Upper lobe of right lung (tissue), 1 donor: ENCODE data around the gene TCHP. TPM values are rescaled to one million over a fixed set of nuclear protein-coding genes. Genes with fewer than 3 reads are reported as not detected.
"Not testable (repeated sequence)": the region's sequence is repeated elsewhere in the genome, so short reads cannot be mapped to it uniquely, and the experiment has no call there.

Experiments used
- ATAC-seq: fragments of 200-7000 bp; cut with Tn5 transposase; one replicate; pipeline ENCODE4 v1.9.1; 2020; ENCODE audit warnings: mild to moderate bottlenecking, moderate library complexity
- DNase-seq: peaks from one replicate; pipeline ENCODE4 v3.0.0-alpha.2; 2020
- H3K27ac ChIP-seq: fragments of 200-600 bp; one replicate; pipeline ENCODE4 v1.8.0; 2022
- H3K27me3 ChIP-seq: fragments of 200-600 bp; one replicate; pipeline ENCODE4 v1.8.0; 2022; ENCODE audit warnings: mild to moderate bottlenecking
- H3K36me3 ChIP-seq: fragments of 200-600 bp; one replicate; pipeline ENCODE4 v1.8.0; 2022
- H3K4me1 ChIP-seq: fragments of 200-600 bp; one replicate; pipeline ENCODE4 v1.8.0; 2022
- H3K4me3 ChIP-seq: fragments of 200-600 bp; one replicate; pipeline ENCODE4 v1.8.0; 2022; ENCODE audit warnings: mild to moderate bottlenecking
- H3K9me3 ChIP-seq: fragments of 200-600 bp; one replicate; pipeline ENCODE4 v1.8.0; 2022
- intact Hi-C: fragments of 100-400 bp; cut with DNase I; formaldehyde crosslinking; loops from one replicate; pipeline ENCODE4 v1.11.0; 2022
- total RNA-seq: library from RNA; stranded (reverse); fragmentation: NEBNext Ultra II Directional; extraction: Animal tissue kit (Norgen Biotek cat#: 25700); gene quantifications from one replicate; pipeline ENCODE4 v1.2.1, GENCODE V29; 2021
- TF ChIP-seq, protein P1 (sequence below): fragments of 200-600 bp; IDR thresholded peaks from one replicate; pipeline ENCODE4 v1.8.0; 2022; ENCODE audit warnings: antibody characterized with exemption
- donor health status: DM: no; HTN: yes; CAD: no; lungs with severe emphysema.

The TCHP gene
- total RNA-seq, 1 donor from 2014 or later = 16.5 TPM

DNA sequence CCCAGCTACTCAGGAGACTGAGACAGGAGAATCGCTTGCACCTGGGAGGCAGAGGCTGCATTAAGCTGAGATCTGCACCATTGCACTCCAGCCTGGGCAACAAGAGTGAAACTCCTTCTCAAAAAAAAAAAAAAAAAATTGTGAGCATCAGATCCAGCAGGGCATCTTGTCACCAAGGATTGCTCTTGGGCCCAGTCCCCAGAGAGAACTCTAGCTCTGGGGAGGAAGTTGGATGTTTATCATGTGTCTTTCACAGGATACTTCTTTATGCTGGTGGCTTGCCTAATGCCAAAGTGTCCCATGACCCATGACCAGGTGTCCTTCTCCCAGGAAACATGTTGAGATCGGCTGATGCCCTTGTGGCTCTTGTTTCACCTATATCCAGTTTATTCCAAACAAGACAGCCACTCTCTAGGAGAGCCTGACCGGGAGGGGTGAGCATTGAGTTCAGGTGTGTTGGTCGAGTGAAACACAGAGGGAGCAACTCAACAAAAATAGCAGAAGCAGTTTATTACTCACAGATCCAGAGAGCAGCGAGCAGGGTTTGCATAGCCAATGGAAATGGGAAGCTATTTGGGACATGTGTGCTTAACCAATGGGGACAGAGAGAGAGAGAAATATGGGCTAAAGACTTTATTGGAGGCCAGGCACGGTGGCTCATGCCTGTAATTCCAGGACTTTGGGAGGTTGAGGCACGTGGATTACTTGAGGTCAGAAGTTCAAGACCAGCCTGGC is 6.6 kb upstream of the TCHP start:
- H3K27me3 ChIP-seq = no peaks in the 10 kb centered on the region
- TF ChIP-seq, protein P1, sequence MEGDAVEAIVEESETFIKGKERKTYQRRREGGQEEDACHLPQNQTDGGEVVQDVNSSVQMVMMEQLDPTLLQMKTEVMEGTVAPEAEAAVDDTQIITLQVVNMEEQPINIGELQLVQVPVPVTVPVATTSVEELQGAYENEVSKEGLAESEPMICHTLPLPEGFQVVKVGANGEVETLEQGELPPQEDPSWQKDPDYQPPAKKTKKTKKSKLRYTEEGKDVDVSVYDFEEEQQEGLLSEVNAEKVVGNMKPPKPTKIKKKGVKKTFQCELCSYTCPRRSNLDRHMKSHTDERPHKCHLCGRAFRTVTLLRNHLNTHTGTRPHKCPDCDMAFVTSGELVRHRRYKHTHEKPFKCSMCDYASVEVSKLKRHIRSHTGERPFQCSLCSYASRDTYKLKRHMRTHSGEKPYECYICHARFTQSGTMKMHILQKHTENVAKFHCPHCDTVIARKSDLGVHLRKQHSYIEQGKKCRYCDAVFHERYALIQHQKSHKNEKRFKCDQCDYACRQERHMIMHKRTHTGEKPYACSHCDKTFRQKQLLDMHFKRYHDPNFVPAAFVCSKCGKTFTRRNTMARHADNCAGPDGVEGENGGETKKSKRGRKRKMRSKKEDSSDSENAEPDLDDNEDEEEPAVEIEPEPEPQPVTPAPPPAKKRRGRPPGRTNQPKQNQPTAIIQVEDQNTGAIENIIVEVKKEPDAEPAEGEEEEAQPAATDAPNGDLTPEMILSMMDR = no peak
- H3K4me1 ChIP-seq = no peaks in the 10 kb centered on the region

DNA sequence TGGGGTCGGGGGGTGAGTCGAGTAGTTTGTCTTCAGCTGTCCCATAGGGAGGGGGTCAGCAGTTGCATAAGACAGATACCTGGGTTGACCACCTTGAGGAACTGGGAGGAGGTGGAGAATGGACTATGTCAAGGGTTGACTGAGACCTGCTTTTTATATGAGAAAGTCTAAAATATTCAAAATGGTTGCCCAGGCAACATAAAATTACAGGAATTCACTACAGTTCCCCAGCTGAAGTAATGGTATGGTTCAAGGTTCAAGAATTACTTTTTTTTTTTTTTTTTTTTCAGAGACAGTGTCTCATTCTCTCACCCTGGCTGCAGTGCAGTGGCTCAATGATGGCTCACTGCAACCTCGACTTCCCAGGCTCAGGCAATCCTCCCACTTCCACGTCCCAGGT is 5.1 kb upstream of the TCHP start:
- Histone ChIP-seq H3K36me3 (no peaks in the 10 kb centered on the region), H3K4me1 (no peaks in the 10 kb centered on the region), H3K27ac (no peak overlapping the region), H3K27me3 (no peaks in the 10 kb centered on the region), H3K4me3 (no peak overlapping the region), H3K9me3 (no peaks in the 10 kb centered on the region)
- intact Hi-C loops = no loop called here
- DNase-seq (no peak), ATAC-seq (no peak)
- TF ChIP-seq, protein P1 = no peak

More for the DNA sequence above, 6.6 kb upstream of the TCHP start:
- Histone ChIP-seq H3K9me3 (no peaks in the 10 kb centered on the region), H3K27ac (no peak overlapping the region), H3K4me3 (no peak overlapping the region), H3K36me3 (no peaks in the 10 kb centered on the region)
- intact Hi-C loops = no loop called here
- ATAC-seq (peak; percentile 63), DNase-seq (no peak)

DNA sequence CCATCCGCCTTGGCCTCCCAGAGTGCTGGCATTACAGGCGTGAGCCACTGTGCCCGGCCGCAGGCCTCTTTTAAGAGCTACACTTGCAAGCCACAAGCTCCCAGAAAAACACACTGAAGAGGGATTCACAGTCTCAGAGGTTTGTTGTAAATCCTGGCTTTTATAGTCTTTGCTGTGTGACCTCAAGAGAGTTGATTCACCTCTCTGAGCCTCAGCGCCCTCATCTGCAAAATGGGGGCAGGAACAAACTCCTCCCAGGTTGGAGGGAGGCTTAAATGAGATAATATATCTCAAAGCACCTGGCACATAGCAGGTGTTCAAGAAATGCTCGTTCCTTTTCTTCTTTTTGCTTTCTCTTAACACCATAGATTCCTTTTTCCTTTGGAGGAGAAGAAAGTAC is 3.9 kb upstream of the TCHP start:
- no peak for DNase-seq
- TF ChIP-seq, protein P1 = no peak
- ATAC-seq = no peak
- H3K27me3 ChIP-seq = no peaks in the 10 kb centered on the region
- H3K27ac ChIP-seq = no peak overlapping the region
- no peaks in the 10 kb centered on the region for H3K36me3 ChIP-seq
- no peak overlapping the region for H3K4me3 ChIP-seq
- intact Hi-C loops = no loop called here
- peaks cover 4% of the 10 kb centered on the region for H3K4me1 ChIP-seq
- H3K9me3 ChIP-seq = no peaks in the 10 kb centered on the region

DNA sequence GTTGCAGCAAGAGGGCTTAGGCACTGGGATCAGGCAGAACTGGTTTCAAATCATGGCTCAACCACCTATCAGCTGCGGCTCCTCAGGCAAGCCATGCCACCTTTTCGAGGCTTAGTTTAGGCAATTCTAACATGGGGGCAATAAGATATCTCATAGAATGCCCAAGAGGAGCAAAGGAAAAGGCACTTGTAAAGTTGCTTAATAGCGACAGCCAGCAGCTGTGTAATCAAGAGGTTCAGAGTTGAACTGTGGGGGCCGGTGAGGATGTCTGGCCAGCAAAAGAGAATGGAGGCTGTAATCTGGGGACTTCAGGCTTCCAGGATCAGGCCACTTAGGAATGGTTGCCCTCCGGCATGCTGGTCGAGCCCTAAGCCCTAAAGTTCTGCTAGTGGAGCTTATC is 3.0 kb upstream of the TCHP start:
- TF ChIP-seq, protein P1 = no peak
- DNase-seq (no peak), ATAC-seq (no peak)
- intact Hi-C loops = no loop called here
- Histone ChIP-seq H3K27me3 (no peaks in the 10 kb centered on the region), H3K27ac (no peak overlapping the region), H3K4me1 (peaks cover 11% of the 10 kb centered on the region), H3K9me3 (no peaks in the 10 kb centered on the region), H3K36me3 (no peaks in the 10 kb centered on the region), H3K4me3 (no peak overlapping the region)

DNA sequence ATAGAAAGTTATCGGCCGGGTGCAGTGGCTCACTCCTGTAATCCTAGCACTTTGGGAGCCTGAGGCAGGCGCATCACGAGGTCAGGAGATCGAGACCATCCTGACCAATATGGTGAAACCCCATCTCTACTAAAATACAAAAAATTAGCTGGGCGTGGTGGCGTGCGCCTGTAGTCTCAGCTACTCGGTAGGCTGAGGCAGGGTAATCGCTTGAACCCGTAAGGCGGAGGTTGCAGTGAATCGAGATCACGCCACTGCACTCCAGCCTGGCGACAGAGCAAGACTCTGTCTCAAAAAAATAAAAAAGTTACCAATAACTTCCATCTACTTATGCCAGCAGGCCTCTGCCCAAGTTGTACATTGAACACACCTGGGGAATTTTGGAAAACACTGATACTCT is 729 bp upstream of the TCHP start:
- ATAC-seq, intact Hi-C loops, H3K9me3 ChIP-seq, DNase-seq, H3K27me3 ChIP-seq: not testable (repeated sequence)
- H3K36me3 ChIP-seq = peaks cover 14% of the 10 kb centered on the region
- H3K4me3 ChIP-seq = peak overlapping the region; percentile 80
- peak overlapping the region; percentile 86 for H3K27ac ChIP-seq
- H3K4me1 ChIP-seq = peaks cover 16% of the 10 kb centered on the region

DNA sequence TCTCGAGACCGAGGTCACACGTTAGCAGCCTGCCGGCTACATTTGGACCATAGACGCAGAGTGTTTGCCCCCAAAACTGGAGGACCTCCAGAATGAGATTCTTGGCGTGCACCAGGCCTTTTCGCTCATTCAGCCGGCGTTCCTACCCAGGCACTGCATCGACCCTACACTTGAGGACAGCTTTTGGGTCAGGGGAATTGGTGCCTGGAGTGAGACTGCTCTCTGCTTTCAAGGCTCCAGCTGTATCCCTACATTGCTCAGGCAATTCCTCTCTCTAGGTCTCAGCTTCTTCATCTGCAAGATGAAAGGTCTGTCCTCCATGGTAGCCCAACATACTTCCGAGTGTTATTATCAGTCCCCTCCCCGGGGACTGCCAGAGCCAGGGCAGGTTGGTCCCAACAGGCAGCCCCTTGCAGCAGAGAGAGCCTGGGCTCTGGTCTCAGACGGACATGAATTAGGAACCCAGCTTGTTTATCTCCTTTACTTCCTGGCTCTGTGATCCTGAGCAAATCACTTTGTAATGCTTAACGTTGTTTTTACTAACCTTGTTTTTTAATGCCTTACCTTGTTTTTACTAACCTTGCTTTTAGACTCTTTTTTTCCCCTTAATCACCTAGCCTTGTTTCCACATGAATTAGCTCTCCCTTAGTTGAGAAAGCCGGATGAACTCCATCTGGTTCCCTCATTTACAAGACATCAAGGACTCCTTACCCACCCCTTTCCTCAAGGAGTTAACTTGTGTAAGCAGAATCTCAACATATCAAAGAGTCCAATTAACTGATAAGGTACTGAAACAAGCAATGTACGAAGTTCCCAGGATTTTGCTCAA is 892 bp downstream of the TCHP start:
- peak overlapping the region; percentile 80 for H3K4me3 ChIP-seq
- H3K4me1 ChIP-seq = peaks cover 16% of the 10 kb centered on the region
- H3K27me3 ChIP-seq = no peaks in the 10 kb centered on the region
- DNase-seq = no peak
- peak overlapping the region; percentile 86 for H3K27ac ChIP-seq
- ATAC-seq = peak; percentile 7
- H3K36me3 ChIP-seq = peaks cover 31% of the 10 kb centered on the region
- H3K9me3 ChIP-seq = no peaks in the 10 kb centered on the region
- TF ChIP-seq, protein P1 = no peak
- intact Hi-C loops = no loop called here
